OCI-LY1 (cell line): ENCODE measurements around the gene TTC24.
A peak's percentile ranks its signal among the peaks of the same experiment; 100 is the strongest.

ENCODE experiments used
- CTCF ChIP-seq: fragments of 200-600 bp; sonication (generic), shearing (Covaris generic); IDR thresholded peaks from 2 replicates; pipeline ENCODE4 v1.5.1; 2017; ENCODE audit warnings: mild to moderate bottlenecking, antibody characterized with exemption, low read length, moderate library complexity, mixed read lengths
- EZH2 ChIP-seq: fragments of 200-600 bp; sonication (generic), shearing (Covaris generic); IDR thresholded peaks from 2 replicates; pipeline ENCODE4 v1.8.0; 2017; ENCODE audit warnings: borderline replicate concordance, mixed run types, mild to moderate bottlenecking, antibody characterized with exemption, low read length, moderate library complexity, mixed read lengths

GRCh38 chr1:156623946-156624813 lies 44.7 kb downstream of the TTC24 start:
- TF ChIP-seq CTCF (peak; percentile 11; the same call in 1 of the 2 replicates), EZH2 (no peak)
